ENCODE results near the gene CAPN8. TPM values are rescaled to one million over a fixed set of nuclear protein-coding genes. Genes with fewer than 3 reads are reported as not detected.
A peak's percentile ranks its signal among the peaks of the same experiment; 100 is the strongest.

CAPN8 gene
- total RNA-seq, 1 donor from 2014 or later = not detected

- peak overlapping the region; percentile 93 for H3K4me3 Mint-ChIP-seq (ENCODE audit: unreplicated experiment)
- peaks cover 7% of the 10 kb centered on the region for H3K36me3 Mint-ChIP-seq (ENCODE audit: unreplicated experiment)
- no peaks in the 10 kb centered on the region for H3K27me3 Mint-ChIP-seq (ENCODE audit: unreplicated experiment)
- DNase-seq (ENCODE audit: extremely low spot score, unreplicated experiment) = no peak
- no peaks in the 10 kb centered on the region for H3K9me3 Mint-ChIP-seq (ENCODE audit: unreplicated experiment)
- peaks cover 71% of the 10 kb centered on the region for H3K4me1 Mint-ChIP-seq (ENCODE audit: unreplicated experiment)
- TF ChIP-seq CTCF (IDR thresholded peaks at IDR 0.05) = no peak
- peak overlapping the region; percentile 85 for H3K27ac Mint-ChIP-seq (ENCODE audit: unreplicated experiment)
Observed at GRCh38 chr1:223712850-223713474, 47.5 kb upstream of the CAPN8 start.

GRCh38 chr1:223712194-223712849 is 46.8 kb upstream of the CAPN8 start, which contains the start of gene CAPN2:
Gene CAPN2, plus strand, starts transcription at chr1:223712539. Its CDS starts 102 bp downstream, at chr1:223712641.
- H3K27me3 Mint-ChIP-seq (ENCODE audit: unreplicated experiment) = no peaks in the 10 kb centered on the region
- H3K27ac Mint-ChIP-seq (ENCODE audit: unreplicated experiment) = peak within 1 kb of the TSS; percentile 85
- peak; percentile 95 for DNase-seq (ENCODE audit: extremely low spot score, unreplicated experiment)
- peaks cover 4% of the 10 kb centered on the region for H3K36me3 Mint-ChIP-seq (ENCODE audit: unreplicated experiment)
- no peaks in the 10 kb centered on the region for H3K9me3 Mint-ChIP-seq (ENCODE audit: unreplicated experiment)
- H3K4me3 Mint-ChIP-seq (ENCODE audit: unreplicated experiment) = peak within 1 kb of the TSS; percentile 93
- peak; percentile 83 for TF ChIP-seq CTCF (IDR thresholded peaks at IDR 0.05)
- H3K4me1 Mint-ChIP-seq (ENCODE audit: unreplicated experiment) = peaks cover 75% of the 10 kb centered on the region

- peak overlapping the region; percentile 60 for H3K4me3 Mint-ChIP-seq (ENCODE audit: unreplicated experiment)
- H3K9me3 Mint-ChIP-seq (ENCODE audit: unreplicated experiment) = no peaks in the 10 kb centered on the region
- no peak for TF ChIP-seq CTCF (IDR thresholded peaks at IDR 0.05)
- H3K27ac Mint-ChIP-seq (ENCODE audit: unreplicated experiment) = peak overlapping the region; percentile 82
- H3K27me3 Mint-ChIP-seq (ENCODE audit: unreplicated experiment) = no peaks in the 10 kb centered on the region
- no peak for DNase-seq (ENCODE audit: extremely low spot score, unreplicated experiment)
- H3K36me3 Mint-ChIP-seq (ENCODE audit: unreplicated experiment) = no peaks in the 10 kb centered on the region
- H3K4me1 Mint-ChIP-seq (ENCODE audit: unreplicated experiment) = peaks cover 75% of the 10 kb centered on the region
Observed at GRCh38 chr1:223711747-223712193, 46.3 kb upstream of the CAPN8 start.

- H3K9me3 Mint-ChIP-seq (ENCODE audit: unreplicated experiment) = no peaks in the 10 kb centered on the region
- DNase-seq (ENCODE audit: extremely low spot score, unreplicated experiment) = no peak
- peak overlapping the region; percentile 60 for H3K4me3 Mint-ChIP-seq (ENCODE audit: unreplicated experiment)
- H3K36me3 Mint-ChIP-seq (ENCODE audit: unreplicated experiment) = no peaks in the 10 kb centered on the region
- peaks cover 75% of the 10 kb centered on the region for H3K4me1 Mint-ChIP-seq (ENCODE audit: unreplicated experiment)
- no peaks in the 10 kb centered on the region for H3K27me3 Mint-ChIP-seq (ENCODE audit: unreplicated experiment)
- no peak for TF ChIP-seq CTCF (IDR thresholded peaks at IDR 0.05)
- H3K27ac Mint-ChIP-seq (ENCODE audit: unreplicated experiment) = peak overlapping the region; percentile 82
Observed at GRCh38 chr1:223711173-223711572, 45.7 kb upstream of the CAPN8 start.
